H9 (cell line): ENCODE data around the gene CDYL. TPM values are rescaled to one million over a fixed set of nuclear protein-coding genes. Genes with fewer than 3 reads are reported as not detected.

Experiments
- DNase-seq: peaks from one replicate; pipeline ENCODE4 v3.0.0-alpha.2; 2017
- H2AFZ ChIP-seq: one replicate; pipeline ENCODE4 v1.6.1; 2013; ENCODE audit warnings: mild to moderate bottlenecking, low read length, control low read depth, moderate library complexity
- H2AK5ac ChIP-seq: 2 replicates; pipeline ENCODE4 v1.6.1; 2013; ENCODE audit warnings: low read length, control low read depth, mixed read lengths; ENCODE audit not compliant: insufficient read length
- H2BK120ac ChIP-seq: one replicate; pipeline ENCODE4 v1.6.1; 2013; ENCODE audit warnings: low read depth, mild to moderate bottlenecking, low read length, control low read depth, inconsistent platforms; ENCODE audit not compliant: poor library complexity, severe bottlenecking
- H2BK12ac ChIP-seq: 2 replicates; pipeline ENCODE4 v1.6.1; 2013; ENCODE audit warnings: low read length, control low read depth, mixed read lengths, low read depth; ENCODE audit not compliant: insufficient read length
- H2BK15ac ChIP-seq: 2 replicates; pipeline ENCODE4 v1.6.1; 2013; ENCODE audit warnings: low read depth, low read length, control low read depth
- H2BK20ac ChIP-seq: one replicate; pipeline ENCODE4 v1.6.1; 2013; ENCODE audit warnings: low read depth, mild to moderate bottlenecking, low read length, control low read depth, inconsistent platforms; ENCODE audit not compliant: poor library complexity, severe bottlenecking
- H2BK5ac ChIP-seq: 2 replicates; pipeline ENCODE4 v1.6.1; 2013; ENCODE audit warnings: low read length, control low read depth, mixed read lengths; ENCODE audit not compliant: insufficient read length
- H3K14ac ChIP-seq: 2 replicates; pipeline ENCODE4 v1.6.1; 2013; ENCODE audit warnings: low read length, control low read depth; ENCODE audit not compliant: insufficient read depth
- H3K18ac ChIP-seq: 2 replicates; pipeline ENCODE4 v1.6.1; 2013; ENCODE audit warnings: low read depth, mild to moderate bottlenecking, mixed read lengths, low read length, control low read depth; ENCODE audit not compliant: insufficient read length
- H3K23ac ChIP-seq: 2 replicates; pipeline ENCODE4 v1.6.1; 2013; ENCODE audit warnings: low read length, control low read depth, mixed read lengths, low read depth; ENCODE audit not compliant: insufficient read length
- H3K23me2 ChIP-seq: 2 replicates; pipeline ENCODE4 v1.6.1; 2013; ENCODE audit warnings: low read depth, mild to moderate bottlenecking, mixed read lengths, low read length, control low read depth; ENCODE audit not compliant: insufficient read length, poor library complexity, severe bottlenecking
- H3K27ac ChIP-seq: 2 replicates; pipeline ENCODE4 v1.5.1; 2013; ENCODE audit warnings: low read length, control low read depth, mixed read lengths, low read depth; ENCODE audit not compliant: insufficient read length
- H3K27me3 ChIP-seq: 2 replicates; pipeline ENCODE4 v1.6.1; 2013; ENCODE audit warnings: low read length, control low read depth, inconsistent platforms; ENCODE audit not compliant: insufficient read depth
- H3K4ac ChIP-seq: 2 replicates; pipeline ENCODE4 v1.6.1; 2013; ENCODE audit warnings: low read depth, mild to moderate bottlenecking, control low read depth, inconsistent platforms, low read length, moderate library complexity
- H3K4me1 ChIP-seq: 2 replicates; pipeline ENCODE4 v1.6.1; 2013; ENCODE audit warnings: low read length, control low read depth, inconsistent platforms; ENCODE audit not compliant: insufficient read depth
- H3K4me2 ChIP-seq: 2 replicates; pipeline ENCODE4 v1.6.1; 2013; ENCODE audit warnings: low read length, control low read depth, mixed read lengths; ENCODE audit not compliant: insufficient read length, insufficient read depth
- H3K56ac ChIP-seq: 2 replicates; pipeline ENCODE4 v1.6.1; 2013; ENCODE audit warnings: low read depth, mild to moderate bottlenecking, mixed read lengths, low read length, control low read depth; ENCODE audit not compliant: insufficient read length
- H3K79me1 ChIP-seq: 2 replicates; pipeline ENCODE4 v1.6.1; 2013; ENCODE audit warnings: low read depth, mild to moderate bottlenecking, moderate library complexity, low read length, control low read depth, inconsistent platforms; ENCODE audit not compliant: insufficient read depth, poor library complexity, severe bottlenecking
- H3K79me2 ChIP-seq: 2 replicates; pipeline ENCODE4 v1.6.1; 2013; ENCODE audit warnings: low read length, control low read depth, inconsistent platforms; ENCODE audit not compliant: insufficient read depth
- H3K9ac ChIP-seq: 2 replicates; pipeline ENCODE4 v1.6.1; 2013; ENCODE audit warnings: low read length, control low read depth, mixed read lengths; ENCODE audit not compliant: insufficient read length; ENCODE audit errors: extremely low read depth
- H3K9me3 ChIP-seq: one replicate; pipeline ENCODE4 v1.6.1; 2013; ENCODE audit warnings: low read depth, low read length, inconsistent platforms; ENCODE audit not compliant: control insufficient read depth
- H3T11ph ChIP-seq: one replicate; pipeline ENCODE4 v1.6.1; 2013; ENCODE audit warnings: mild to moderate bottlenecking, low read length, control low read depth, inconsistent platforms
- H4K20me1 ChIP-seq: one replicate; pipeline ENCODE4 v1.6.1; 2013; ENCODE audit not compliant: control insufficient read depth, insufficient read length, insufficient read depth
- H4K5ac ChIP-seq: 2 replicates; pipeline ENCODE4 v1.6.1; 2013; ENCODE audit warnings: low read depth, mild to moderate bottlenecking, mixed read lengths, low read length, control low read depth; ENCODE audit not compliant: insufficient read length
- H4K8ac ChIP-seq: replicated peaks from 2 replicates; pipeline ENCODE4 v1.6.1; 2013; ENCODE audit warnings: low read length, control low read depth, mixed read lengths, low read depth; ENCODE audit not compliant: insufficient read length
- H4K91ac ChIP-seq: 2 replicates; pipeline ENCODE4 v1.6.1; 2013; ENCODE audit warnings: low read depth, mild to moderate bottlenecking, moderate library complexity, mixed read lengths, low read length, control low read depth; ENCODE audit not compliant: insufficient read length
- H3K27ac Mint-ChIP-seq, 3 experiments: 2 replicates in 2 of 3; 3 replicates in 1 of 3; pipeline ENCODE4 v1.8.0; 2020 to 2021; ENCODE audit warnings: mixed read lengths in 3 of 3, mild to moderate bottlenecking in 1 of 3, moderate library complexity in 1 of 3
- H3K27me3 Mint-ChIP-seq: 2 replicates; pipeline ENCODE4 v1.8.0; 2021; ENCODE audit warnings: low read depth, mild to moderate bottlenecking, moderate library complexity, mixed read lengths
- H3K36me3 Mint-ChIP-seq, 3 experiments: 2 replicates in 2 of 3; 3 replicates in 1 of 3; pipeline ENCODE4 v1.8.0; 2020 to 2021; ENCODE audit warnings: low read depth in 3 of 3, mixed read lengths in 3 of 3; ENCODE audit not compliant: insufficient read depth in 1 of 3
- H3K4me1 Mint-ChIP-seq, 2 experiments: 2 replicates each; pipeline ENCODE4 v1.8.0; 2020; ENCODE audit warnings: mixed read lengths in 2 of 2
- H3K4me3 Mint-ChIP-seq, 2 experiments: 2 replicates in 1 of 2; 3 replicates in 1 of 2; pipeline ENCODE4 v1.8.0; 2020 to 2021; ENCODE audit warnings: mild to moderate bottlenecking in 2 of 2, mixed read lengths in 2 of 2, moderate library complexity in 1 of 2
- H3K9me3 Mint-ChIP-seq, 2 experiments: 2 replicates in 1 of 2; 3 replicates in 1 of 2; pipeline ENCODE4 v1.8.0; 2020; ENCODE audit warnings: mild to moderate bottlenecking in 2 of 2, mixed read lengths in 2 of 2, moderate library complexity in 1 of 2
- WGBS: extraction: QIAGEN DNeasy Blood & Tissue Kit; methylation state at CpG from one replicate; pipeline ENCODE4 v1.1.7; 2013; ENCODE audit warnings: missing lambda C conversion rate, low lambda C conversion rate, mixed read lengths; ENCODE audit not compliant: insufficient read length; ENCODE audit errors: extremely low coverage; 5-methylcytosine and 5-hydroxymethylcytosine counted together
- total RNA-seq: library from RNA; stranded (reverse); gene quantifications from 2 replicates; pipeline ENCODE4 v1.2.1, GENCODE V29; 2021
- TF ChIP-seq, protein P1 (sequence below): fragments of 200-600 bp; sonication (generic); conservative IDR thresholded peaks from 3 replicates; pipeline ENCODE4 v1.8.0; 2021; ENCODE audit warnings: antibody characterized with exemption, mild to moderate bottlenecking

CDYL gene
- total RNA-seq, 1 experiment from 2014 or later: 95.0 TPM

DNA sequence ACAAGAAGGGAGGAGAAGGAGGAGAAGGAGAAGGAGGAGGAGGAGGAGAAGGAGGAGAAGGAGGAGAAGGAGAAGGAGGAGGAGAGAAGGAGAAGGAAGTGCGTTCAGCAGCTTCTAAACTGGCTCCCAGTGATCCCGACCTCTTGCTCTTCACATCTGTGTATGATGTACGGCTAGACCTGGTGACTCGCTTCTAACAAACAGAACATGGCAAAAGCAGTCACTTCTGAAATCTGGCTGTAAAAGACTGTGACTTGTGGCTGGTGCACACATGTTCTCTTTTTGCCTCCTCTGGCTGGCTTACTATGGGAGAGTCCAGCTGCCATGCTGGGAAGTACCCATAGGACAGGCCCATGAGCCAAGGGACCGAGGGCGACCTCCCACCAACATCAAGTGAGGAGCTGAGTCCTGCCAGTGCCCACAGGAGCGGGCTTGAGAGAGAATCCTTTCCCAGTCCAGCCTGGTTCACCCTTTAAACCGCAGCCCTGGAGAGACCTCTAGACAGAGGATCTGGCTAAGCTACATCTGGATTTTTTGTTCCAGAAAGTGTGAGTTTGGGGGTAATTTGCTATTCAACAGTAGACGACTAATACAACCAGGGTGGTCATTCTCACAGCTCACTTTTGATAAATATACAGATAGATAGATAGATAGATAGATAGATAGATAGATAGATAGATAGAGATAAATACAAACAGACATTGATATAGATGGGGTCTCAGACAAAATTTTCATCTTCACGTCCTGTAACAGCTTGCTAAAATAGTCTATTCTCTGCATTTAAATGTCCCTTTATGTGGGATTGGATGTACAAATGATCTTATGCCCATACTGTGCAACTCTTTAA, 185.3 kb downstream of the CDYL start:
- Histone ChIP-seq H4K91ac (no peak overlapping the region), H3K4me1 (no peaks in the 10 kb centered on the region; the same call in 1 of the 2 replicates), H4K5ac (no peak overlapping the region), H2BK12ac (no peak overlapping the region), H3K4me2 (no peak overlapping the region), H3K18ac (no peak overlapping the region), H3K79me1 (no peaks in the 10 kb centered on the region), H3K23me2 (no peaks in the 10 kb centered on the region), H3K14ac (no peak overlapping the region), H3K9me3 (no peaks in the 10 kb centered on the region), H3K27ac (no peak overlapping the region), H2AFZ (no peak overlapping the region), H3K79me2 (no peaks in the 10 kb centered on the region), H2BK20ac (no peak overlapping the region), H3K9ac (no peak overlapping the region), H4K20me1 (no peaks in the 10 kb centered on the region), H3K23ac (no peak overlapping the region), H2BK5ac (no peak overlapping the region), H4K8ac (no peak overlapping the region), H2BK120ac (no peak overlapping the region), H2AK5ac (no peak overlapping the region), H3K56ac (no peak overlapping the region), H2BK15ac (no peak overlapping the region), H3K4ac (no peak overlapping the region), H3T11ph (no peak overlapping the region), H3K27me3 (no peaks in the 10 kb centered on the region)
- WGBS: no CpG with 5 or more reads among the region's 10 CpGs
- no peak overlapping the region for H3K4me3 Mint-ChIP-seq
- no peak for DNase-seq
- no peak overlapping the region; a peak in 1 of 7 replicates for H3K27ac Mint-ChIP-seq
- H3K27me3 Mint-ChIP-seq: no peaks in the 10 kb centered on the region
- peaks cover 28 to 33% of the 10 kb centered on the region in 2 experiments for H3K4me1 Mint-ChIP-seq
- no peaks in the 10 kb centered on the region for H3K36me3 Mint-ChIP-seq
- no peaks in the 10 kb centered on the region; a peak in 1 of 5 replicates for H3K9me3 Mint-ChIP-seq
- TF ChIP-seq, protein P1, sequence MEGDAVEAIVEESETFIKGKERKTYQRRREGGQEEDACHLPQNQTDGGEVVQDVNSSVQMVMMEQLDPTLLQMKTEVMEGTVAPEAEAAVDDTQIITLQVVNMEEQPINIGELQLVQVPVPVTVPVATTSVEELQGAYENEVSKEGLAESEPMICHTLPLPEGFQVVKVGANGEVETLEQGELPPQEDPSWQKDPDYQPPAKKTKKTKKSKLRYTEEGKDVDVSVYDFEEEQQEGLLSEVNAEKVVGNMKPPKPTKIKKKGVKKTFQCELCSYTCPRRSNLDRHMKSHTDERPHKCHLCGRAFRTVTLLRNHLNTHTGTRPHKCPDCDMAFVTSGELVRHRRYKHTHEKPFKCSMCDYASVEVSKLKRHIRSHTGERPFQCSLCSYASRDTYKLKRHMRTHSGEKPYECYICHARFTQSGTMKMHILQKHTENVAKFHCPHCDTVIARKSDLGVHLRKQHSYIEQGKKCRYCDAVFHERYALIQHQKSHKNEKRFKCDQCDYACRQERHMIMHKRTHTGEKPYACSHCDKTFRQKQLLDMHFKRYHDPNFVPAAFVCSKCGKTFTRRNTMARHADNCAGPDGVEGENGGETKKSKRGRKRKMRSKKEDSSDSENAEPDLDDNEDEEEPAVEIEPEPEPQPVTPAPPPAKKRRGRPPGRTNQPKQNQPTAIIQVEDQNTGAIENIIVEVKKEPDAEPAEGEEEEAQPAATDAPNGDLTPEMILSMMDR: no peak
